ENCODE data around the gene DCUN1D2.
A peak's percentile ranks its signal among the peaks of the same experiment; 100 is the strongest.
"Not testable (repeated sequence)": the region's sequence is repeated elsewhere in the genome, so short reads cannot be mapped to it uniquely, and the experiment has no call there.

Gene DCUN1D2

GRCh38 chr13:113448545-113448884, 42.0 kb downstream of the DCUN1D2 start:
- no peak for TF ChIP-seq POLR2A (IDR thresholded peaks at IDR 0.05; ENCODE audit: low read depth, low read length)
- no peak for DNase-seq (ENCODE audit: insufficient read length, low spot score)
- no peak for FAIRE-seq

DNA sequence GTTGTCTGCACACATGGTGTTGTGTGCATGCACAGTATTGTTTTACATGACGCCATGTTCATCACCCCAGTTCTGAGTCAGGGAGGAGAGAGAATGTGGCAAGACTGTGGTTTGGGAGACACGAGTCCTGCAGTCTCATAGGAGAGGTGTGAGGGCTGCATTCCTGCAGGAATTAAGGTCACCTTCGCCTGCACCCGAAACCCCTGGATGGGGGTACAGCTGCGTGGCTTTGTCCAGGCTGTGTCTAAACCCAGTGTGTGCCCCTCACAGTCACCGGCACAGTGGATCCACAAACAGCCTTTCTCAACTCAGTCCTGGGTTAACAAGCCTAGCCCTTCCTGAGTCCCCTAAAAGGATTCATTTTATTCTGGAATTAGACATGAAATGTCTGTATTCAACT, 42.9 kb downstream of the DCUN1D2 start:
- TF ChIP-seq POLR2A (IDR thresholded peaks at IDR 0.05; ENCODE audit: low read depth, low read length) = no peak
- DNase-seq (ENCODE audit: insufficient read length, low spot score) (no peak), FAIRE-seq (no peak)

GRCh38 chr13:113446488-113446854, 44.0 kb downstream of the DCUN1D2 start:
- DNase-seq (ENCODE audit: insufficient read length, low spot score) (no peak), FAIRE-seq (no peak)
- no peak for TF ChIP-seq POLR2A (IDR thresholded peaks at IDR 0.05; ENCODE audit: low read depth, low read length)

- TF ChIP-seq POLR2A (IDR thresholded peaks at IDR 0.05; ENCODE audit: low read depth, low read length) = no peak
- FAIRE-seq (no peak), DNase-seq (ENCODE audit: insufficient read length, low spot score) (no peak)
Measured at GRCh38 chr13:113445791-113446487, 44.6 kb downstream of the DCUN1D2 start.

GRCh38 chr13:113443991-113444390, 46.5 kb downstream of the DCUN1D2 start:
- FAIRE-seq = no peak
- DNase-seq (ENCODE audit: insufficient read length, low spot score) = no peak
- no peak for TF ChIP-seq POLR2A (IDR thresholded peaks at IDR 0.05; ENCODE audit: low read depth, low read length)

- DNase-seq (ENCODE audit: insufficient read length, low spot score) (no peak), FAIRE-seq (no peak)
- no peak for TF ChIP-seq POLR2A (IDR thresholded peaks at IDR 0.05; ENCODE audit: low read depth, low read length)
Measured at GRCh38 chr13:113442985-113443362, 47.5 kb downstream of the DCUN1D2 start.

DNA sequence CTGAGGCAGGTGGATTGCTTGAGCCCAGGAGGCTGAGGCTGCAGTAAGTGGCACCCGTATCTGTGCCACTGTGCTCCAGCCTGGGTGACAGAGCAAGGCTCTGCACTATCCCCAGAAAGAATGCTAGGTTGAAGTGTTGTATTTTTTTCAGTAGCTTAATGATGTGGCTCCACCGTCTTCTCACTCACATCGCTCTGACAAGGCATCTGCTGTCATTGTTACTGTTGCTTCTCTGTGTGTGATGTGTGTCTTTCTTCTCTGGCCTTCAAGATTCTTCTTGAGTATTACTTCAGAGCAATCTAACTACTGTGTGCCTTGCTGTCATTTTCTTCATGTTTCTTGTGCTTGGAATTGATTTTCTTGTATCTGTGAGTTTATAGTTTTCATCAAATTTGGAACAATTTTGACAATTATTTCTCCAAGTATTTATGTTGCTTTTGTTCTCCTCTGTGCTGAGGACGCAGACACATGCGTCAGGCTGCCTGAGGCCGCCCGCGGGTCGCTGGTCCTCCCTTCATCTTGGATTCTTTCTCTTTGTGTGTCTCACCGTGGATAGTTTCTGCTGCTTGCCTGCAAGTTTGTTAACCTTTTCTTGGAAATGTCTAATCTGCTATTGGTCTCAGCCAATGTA, 48.0 kb downstream of the DCUN1D2 start:
- FAIRE-seq = no peak
- no peak for DNase-seq (ENCODE audit: insufficient read length, low spot score)
- TF ChIP-seq POLR2A (IDR thresholded peaks at IDR 0.05; ENCODE audit: low read depth, low read length) = no peak

DNA sequence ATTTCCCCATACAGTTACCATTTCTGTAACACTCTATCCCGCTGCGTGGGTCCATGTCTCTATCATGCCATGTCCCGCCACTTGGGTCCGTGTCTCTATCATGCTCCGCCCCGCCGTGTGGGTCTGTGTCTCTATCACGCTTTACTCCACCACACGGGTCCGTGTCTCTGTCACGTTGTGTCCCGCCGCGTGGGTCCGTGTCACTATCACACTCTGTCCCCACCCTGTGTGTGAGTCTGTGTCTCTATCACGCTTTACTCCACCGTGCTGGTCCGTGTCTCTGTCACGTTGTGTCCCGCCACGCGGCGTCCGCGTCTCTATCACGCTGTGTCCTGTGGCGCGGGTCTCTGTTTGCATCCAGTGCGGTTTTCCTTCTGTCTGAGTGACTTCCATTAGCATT, 48.9 kb downstream of the DCUN1D2 start:
- DNase-seq (ENCODE audit: insufficient read length, low spot score) (no peak), FAIRE-seq (no peak)

GRCh38 chr13:113437408-113438010, 53.0 kb downstream of the DCUN1D2 start:
- TF ChIP-seq POLR2A (IDR thresholded peaks at IDR 0.05; ENCODE audit: low read depth, low read length) = no peak
- DNase-seq (ENCODE audit: insufficient read length, low spot score) = peak; percentile 48
- no peak for FAIRE-seq

More for the DNA sequence above, 48.9 kb downstream of the DCUN1D2 start:
- TF ChIP-seq POLR2A (IDR thresholded peaks at IDR 0.05; ENCODE audit: low read depth, low read length) = no peak

- not testable (repeated sequence) for DNase-seq (ENCODE audit: insufficient read length, low spot score); FAIRE-seq
Measured at GRCh38 chr13:113436866-113437265, 53.6 kb downstream of the DCUN1D2 start.

DNA sequence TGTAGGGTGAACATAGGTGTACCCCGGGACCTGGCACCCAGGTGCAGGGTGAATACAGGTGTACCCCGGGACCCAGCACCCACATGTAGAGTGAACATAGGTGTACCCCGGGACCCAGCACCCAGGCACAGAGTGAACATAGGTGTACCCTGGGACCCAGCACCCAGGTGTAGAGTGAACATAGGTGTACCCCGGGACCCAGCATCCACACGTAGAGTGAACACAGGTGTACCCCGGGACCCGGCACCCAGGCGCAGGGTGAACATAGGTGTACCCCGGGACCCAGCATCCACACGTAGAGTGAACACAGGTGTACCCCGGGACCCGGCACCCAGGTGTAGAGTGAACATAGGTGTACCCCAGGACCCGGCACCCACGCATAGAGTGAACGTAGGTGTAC, 54.6 kb downstream of the DCUN1D2 start:
- FAIRE-seq = not testable (repeated sequence)

GRCh38 chr13:113433391-113433916, 57.1 kb downstream of the DCUN1D2 start:
- no peak for FAIRE-seq
- DNase-seq (ENCODE audit: insufficient read length, low spot score) = no peak
- no peak for TF ChIP-seq POLR2A (IDR thresholded peaks at IDR 0.05; ENCODE audit: low read depth, low read length)

More for the DNA sequence above, 54.6 kb downstream of the DCUN1D2 start:
- DNase-seq (ENCODE audit: insufficient read length, low spot score) = not testable (repeated sequence)

DNA sequence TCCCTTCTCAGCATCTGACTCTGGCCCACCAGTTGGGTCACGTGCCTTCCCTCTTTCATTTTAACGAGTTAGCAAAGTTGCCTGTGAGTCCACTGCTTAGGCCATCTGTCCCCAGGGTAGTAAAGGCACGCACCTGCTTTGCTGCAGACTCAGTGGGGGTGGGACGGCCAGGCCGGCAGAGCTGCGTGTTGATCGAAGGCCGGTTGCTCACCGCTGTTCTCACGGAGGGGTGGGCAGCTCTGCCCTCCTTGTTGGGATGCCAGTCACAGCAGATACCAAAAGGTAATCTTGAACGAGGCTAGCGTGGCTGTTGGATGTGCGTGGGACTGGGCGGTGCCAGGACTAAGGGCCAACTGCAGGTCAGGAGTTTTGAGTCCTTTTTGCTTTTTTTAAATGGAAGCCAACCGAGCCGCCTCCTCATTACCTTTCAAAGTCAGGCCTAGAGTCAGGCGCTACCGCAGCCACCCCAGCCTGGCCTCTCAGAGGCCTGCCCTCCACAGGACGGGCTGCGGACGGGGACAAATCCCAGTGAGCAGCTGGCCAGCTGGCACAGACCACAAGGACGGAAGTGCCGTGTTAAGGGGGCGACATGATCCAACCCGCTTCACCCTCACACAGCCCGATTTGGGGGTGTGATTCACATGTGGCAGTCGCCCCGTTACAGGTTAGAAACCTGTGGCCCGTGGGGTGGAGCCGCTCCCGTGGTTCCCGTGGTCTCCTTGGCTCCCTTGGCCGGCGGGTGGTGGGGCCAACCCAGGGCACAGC, 57.8 kb downstream of the DCUN1D2 start:
- TF ChIP-seq POLR2A (IDR thresholded peaks at IDR 0.05; ENCODE audit: low read depth, low read length) = no peak
- DNase-seq (ENCODE audit: insufficient read length, low spot score) (no peak), FAIRE-seq (no peak)

GRCh38 chr13:113431171-113431570, 59.3 kb downstream of the DCUN1D2 start:
- no peak for DNase-seq (ENCODE audit: insufficient read length, low spot score)
- TF ChIP-seq POLR2A (IDR thresholded peaks at IDR 0.05; ENCODE audit: low read depth, low read length) = no peak
- no peak for FAIRE-seq
